NCI-H2081 (cell line): ENCODE data around the gene FOS.
"Not testable (repeated sequence)": the region's sequence is repeated elsewhere in the genome, so short reads cannot be mapped to it uniquely, and the experiment has no call there.

Experiments used
- DNase-seq, 2 experiments: peaks; one replicate each; lab custom pipeline; 2025; lab: John Stamatoyannopoulos, UW

The FOS gene

GRCh38 chr14:75294649-75295033, 16.0 kb downstream of the FOS start:
- no peak for DNase-seq

GRCh38 chr14:75295061-75295461, 16.4 kb downstream of the FOS start:
- DNase-seq = no peak

GRCh38 chr14:75295491-75296345, 17.1 kb downstream of the FOS start:
- peak; percentile 56 to 59 for DNase-seq

GRCh38 chr14:75297411-75298040, 18.9 kb downstream of the FOS start:
- DNase-seq = no peak

GRCh38 chr14:75298187-75298965, 19.7 kb downstream of the FOS start:
- no peak for DNase-seq

- no peak for DNase-seq
Observed at GRCh38 chr14:75299059-75299458, 20.4 kb downstream of the FOS start.

GRCh38 chr14:75299576-75299975, 20.9 kb downstream of the FOS start:
- no peak for DNase-seq

- no peak for DNase-seq
Observed at GRCh38 chr14:75301666-75302325, 23.2 kb downstream of the FOS start.

- DNase-seq = peak; percentile 68 to 71
Observed at GRCh38 chr14:75303381-75303789, 24.8 kb downstream of the FOS start.

- DNase-seq = not testable (repeated sequence)
Observed at GRCh38 chr14:75306410-75306809, 27.8 kb downstream of the FOS start.

GRCh38 chr14:75306927-75307699, 28.5 kb downstream of the FOS start:
- peak; percentile 37 to 69 for DNase-seq

- DNase-seq = peak; percentile 85 to 87
Observed at GRCh38 chr14:75307700-75308379, 29.2 kb downstream of the FOS start.

- DNase-seq = not testable (repeated sequence)
Observed at GRCh38 chr14:75308991-75309390, 30.4 kb downstream of the FOS start.

GRCh38 chr14:75309561-75309960, 30.9 kb downstream of the FOS start:
- not testable (repeated sequence) for DNase-seq

GRCh38 chr14:75310295-75311111, 31.9 kb downstream of the FOS start:
- DNase-seq = peak; percentile 87 to 94

- DNase-seq = no peak
Observed at GRCh38 chr14:75311356-75311755, 32.7 kb downstream of the FOS start.

- no peak for DNase-seq
Observed at GRCh38 chr14:75312341-75312740, 33.7 kb downstream of the FOS start.

- no peak for DNase-seq
Observed at GRCh38 chr14:75313294-75313693, 34.7 kb downstream of the FOS start.

- peak; percentile 54 to 83 for DNase-seq
Observed at GRCh38 chr14:75315144-75315543, 36.5 kb downstream of the FOS start.

GRCh38 chr14:75317148-75317547, 38.5 kb downstream of the FOS start:
- DNase-seq = no peak
